NCI-H345 treated with DMSO at 0.1 percent for 48 hours (cell line): Measurements from ENCODE around the gene TMEM273.

Experiments used
- DNase-seq: peaks from one replicate; lab custom pipeline; 2025; ENCODE audit not compliant: unreplicated experiment; lab: John Stamatoyannopoulos, UW

The TMEM273 gene

DNA sequence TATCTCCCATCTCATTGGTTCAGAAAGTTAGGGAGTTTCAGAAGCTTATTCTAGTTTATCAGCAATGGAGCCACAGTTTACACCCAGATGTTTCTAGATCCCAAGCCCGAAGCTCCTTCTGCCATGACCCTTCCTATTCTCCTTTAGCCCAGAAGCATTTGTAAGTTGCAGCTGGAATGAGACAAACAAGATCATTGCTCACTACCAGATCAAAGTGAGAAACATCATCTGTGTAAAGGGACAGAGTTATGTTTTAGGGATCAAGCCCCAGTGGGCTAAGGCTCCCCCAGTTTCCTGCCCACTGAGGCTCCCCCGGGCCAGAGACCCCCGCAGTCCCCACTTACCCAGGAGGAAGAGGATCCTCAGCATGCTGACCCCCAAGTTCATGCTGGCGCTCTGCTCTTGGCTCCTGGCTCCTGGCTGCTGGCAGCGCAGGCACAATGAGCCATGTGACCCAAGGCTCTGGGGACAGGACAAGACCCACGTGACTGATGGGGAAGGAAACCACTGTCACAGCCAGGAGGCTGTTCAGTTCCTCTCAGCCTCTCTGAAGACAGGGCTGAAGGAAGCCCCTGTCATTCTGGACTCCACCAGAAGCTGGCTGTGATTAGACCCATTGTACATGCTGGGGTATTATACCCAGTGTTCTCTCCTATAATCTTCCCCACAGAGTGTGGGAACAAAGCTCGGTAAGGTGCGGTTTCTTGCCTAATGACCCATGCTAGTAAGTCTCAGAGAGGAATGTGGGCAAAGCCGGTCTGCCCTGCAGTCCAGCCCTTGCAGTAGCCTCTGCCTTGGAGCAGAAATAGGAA lies at the start of gene TMEM273:
Gene TMEM273, minus strand, starts transcription at position 442 of the 812 bp plus-strand sequence. Its CDS starts 55 bp downstream, at position 387.
- no peak for DNase-seq

DNA sequence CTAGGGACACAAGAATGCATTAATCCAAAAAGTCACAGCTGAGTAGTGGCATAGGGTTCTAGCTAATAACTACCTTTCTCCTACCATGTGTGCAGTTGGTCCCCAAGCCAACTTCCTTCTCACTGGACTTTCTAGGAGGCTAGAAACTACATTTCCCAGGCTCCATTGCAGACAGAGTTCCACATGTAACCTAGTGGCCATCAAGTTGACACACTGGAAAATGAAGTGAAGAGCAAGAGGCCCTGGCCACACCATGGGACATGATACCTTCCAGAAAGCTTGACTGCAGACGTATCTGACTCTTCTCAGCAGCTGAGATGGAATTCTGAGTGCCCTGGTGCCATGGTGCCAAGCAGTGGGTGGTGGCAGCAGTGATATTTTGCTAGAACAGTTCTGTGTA lies 49.8 kb upstream of the TMEM273 start:
- no peak for DNase-seq

GRCh38 chr10:49235392-49235791 lies 47.2 kb upstream of the TMEM273 start:
- no peak for DNase-seq

GRCh38 chr10:49231086-49231820 lies 43.1 kb upstream of the TMEM273 start:
- DNase-seq: no peak

DNA sequence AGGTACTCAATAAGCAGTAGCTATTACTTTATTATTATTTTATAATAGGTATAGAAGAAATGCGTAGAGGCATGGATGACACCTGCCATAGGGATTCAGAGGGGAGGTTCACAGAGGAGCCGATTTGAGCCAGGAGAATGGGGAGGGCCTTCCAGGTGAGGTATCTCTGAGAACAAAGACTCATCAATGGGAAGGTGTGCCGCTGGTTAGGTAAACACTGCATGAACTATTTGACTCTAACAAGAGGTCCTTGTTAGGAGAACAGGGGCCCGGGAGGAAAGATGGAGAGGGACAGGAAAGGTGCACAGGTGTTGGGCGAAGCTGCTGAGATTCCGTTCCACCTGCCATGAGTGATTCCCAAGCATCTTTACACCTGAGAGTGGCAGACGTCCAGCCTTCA lies 41.8 kb upstream of the TMEM273 start:
- peak; percentile 55 for DNase-seq

DNA sequence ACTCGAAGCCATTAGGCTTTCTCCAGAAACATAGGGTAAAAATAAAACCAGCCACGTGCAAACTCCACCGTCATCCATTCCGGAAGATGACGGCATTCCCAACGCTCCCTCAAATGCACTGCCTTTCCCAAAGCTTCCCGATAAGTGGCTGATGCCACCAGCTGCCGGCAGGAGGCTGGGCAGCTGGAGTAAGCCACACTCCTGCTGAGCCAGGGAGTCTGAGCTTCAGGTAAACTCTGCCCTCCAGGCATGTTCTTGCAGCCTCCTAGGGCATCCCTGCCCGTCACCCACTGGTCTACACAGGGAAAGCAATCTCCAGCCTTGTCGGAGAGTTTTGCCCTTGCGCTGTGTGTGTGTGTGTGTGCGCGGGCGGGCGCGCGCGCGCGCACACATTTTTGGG lies 40.5 kb upstream of the TMEM273 start:
- no peak for DNase-seq

DNA sequence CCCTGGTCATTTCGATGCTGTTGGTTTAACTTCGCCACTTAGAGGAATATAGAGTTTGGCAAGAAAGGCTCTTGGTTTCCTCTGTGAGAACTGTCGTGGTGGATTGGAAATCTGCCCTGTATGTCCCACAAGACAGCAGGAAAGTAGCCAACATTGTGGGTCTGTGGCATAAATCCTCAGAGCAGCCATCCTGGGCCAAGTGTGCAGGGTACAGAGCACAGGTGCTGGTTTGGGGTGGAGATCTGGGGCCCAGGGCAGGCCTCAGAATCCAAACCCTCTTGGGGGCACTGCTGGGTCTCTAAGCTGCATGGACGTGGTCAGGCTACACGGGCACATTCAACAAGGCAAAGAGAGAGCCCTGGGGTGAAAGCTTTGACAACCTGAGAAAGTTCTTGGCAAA lies 39.2 kb upstream of the TMEM273 start:
- no peak for DNase-seq

DNA sequence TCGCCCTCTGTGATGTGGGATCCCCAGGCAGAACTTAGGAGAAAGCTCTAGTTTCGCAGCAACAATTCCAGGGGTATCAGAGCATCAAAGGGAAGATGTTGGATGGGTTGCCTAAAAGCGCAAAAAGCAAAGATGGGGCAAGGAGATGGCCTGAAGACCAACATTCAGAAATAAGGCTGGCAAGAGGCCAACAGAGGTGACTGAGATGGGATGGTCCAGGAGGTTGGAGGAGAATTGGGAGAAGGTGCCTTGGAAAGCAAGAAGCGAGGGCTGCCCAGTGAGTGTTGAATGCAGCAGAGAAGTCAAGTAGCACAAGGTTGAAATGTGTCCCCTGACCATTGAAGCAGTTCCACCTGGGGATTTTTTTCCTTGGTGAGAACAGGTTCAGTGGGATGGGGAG lies 38.4 kb upstream of the TMEM273 start:
- DNase-seq: no peak

- no peak for DNase-seq
These were observed 37.2 kb upstream of the TMEM273 start for GRCh38 chr10:49225218-49225876.

DNA sequence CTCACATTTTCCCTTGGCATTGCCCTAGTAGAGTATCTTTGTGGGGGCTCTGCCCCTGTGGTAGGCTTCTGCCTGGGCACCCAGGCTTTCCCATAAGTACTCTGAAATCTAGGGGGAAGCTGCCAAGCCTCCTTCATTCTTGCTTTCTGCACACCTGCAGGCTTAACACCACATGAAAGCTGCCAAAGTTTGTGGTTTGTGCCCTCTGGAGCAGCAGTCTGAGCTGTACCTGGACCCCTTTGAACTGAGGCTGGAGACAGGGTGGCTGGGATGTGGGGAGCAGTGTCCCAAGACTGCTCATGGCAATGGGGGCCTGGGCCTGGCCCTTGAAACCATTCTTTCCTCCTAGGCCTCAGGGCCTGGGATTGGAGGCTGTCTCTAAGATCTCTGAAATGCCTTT lies 35.0 kb upstream of the TMEM273 start:
- no peak for DNase-seq

- no peak for DNase-seq
These were observed 34.0 kb upstream of the TMEM273 start for GRCh38 chr10:49222170-49222569.

DNA sequence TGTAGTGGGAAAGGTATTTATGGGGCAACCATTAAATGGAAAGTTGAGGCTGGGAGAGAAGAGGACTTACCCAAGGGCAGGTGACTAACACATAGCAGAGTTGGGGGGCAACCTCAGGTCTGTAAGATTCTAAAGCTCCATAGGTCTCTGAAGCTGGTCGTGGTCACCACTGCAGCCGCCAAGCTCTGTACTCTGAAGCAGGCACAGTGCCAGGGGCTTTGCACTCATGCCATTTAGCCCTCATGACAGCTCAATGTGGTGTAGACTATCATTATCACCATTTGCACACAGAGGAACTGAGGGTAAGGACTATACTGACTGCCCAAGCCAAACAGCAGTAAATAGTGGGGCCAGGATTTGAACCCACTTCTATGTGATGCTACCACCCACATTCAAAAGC lies 32.5 kb upstream of the TMEM273 start:
- DNase-seq: no peak

DNA sequence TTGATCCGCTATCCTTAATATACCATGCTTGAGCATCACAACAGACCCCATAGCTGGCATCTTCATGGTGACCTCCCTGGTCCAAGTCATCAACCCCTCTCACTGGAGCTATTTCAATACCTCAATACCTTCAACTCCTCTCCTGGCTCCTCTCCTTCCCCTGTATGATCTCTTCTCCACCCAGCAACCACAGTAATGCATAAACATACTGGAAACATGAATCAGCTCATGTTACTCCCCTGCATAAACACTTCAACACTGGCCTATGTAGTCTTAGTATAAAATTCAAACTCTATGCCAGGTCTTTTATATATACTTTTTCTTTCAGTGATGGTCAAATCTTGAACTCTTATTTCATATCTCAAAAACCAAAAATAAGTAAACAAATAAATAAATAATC lies 31.8 kb upstream of the TMEM273 start:
- DNase-seq: no peak

GRCh38 chr10:49219248-49219647 lies 31.1 kb upstream of the TMEM273 start:
- DNase-seq: no peak

DNA sequence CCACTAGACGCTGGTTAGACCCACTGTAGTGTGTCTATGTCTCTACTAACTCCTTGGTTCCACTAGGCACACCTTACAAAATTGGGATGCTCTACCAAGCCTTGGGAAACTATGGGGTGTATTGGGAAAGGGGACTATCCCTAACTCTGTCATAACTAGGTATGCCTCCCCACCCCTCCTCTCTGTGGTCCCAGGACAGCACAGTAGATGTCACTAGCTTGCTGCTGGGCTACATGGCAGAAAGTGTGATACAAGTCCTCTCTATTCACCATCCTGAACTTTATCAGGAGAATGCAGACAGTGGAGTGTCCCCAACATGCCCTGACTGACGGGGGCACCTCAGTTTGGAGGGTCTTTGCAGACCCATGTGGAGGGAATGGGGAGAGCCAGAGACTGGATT lies 30.3 kb upstream of the TMEM273 start:
- DNase-seq: no peak

- DNase-seq: no peak
These were observed 29.5 kb upstream of the TMEM273 start for GRCh38 chr10:49217645-49218044.

GRCh38 chr10:49213211-49213610 lies 25.0 kb upstream of the TMEM273 start:
- no peak for DNase-seq

- DNase-seq: no peak
These were observed 24.6 kb upstream of the TMEM273 start for GRCh38 chr10:49212783-49213182.

GRCh38 chr10:49212076-49212475 lies 23.9 kb upstream of the TMEM273 start:
- DNase-seq: no peak

DNA sequence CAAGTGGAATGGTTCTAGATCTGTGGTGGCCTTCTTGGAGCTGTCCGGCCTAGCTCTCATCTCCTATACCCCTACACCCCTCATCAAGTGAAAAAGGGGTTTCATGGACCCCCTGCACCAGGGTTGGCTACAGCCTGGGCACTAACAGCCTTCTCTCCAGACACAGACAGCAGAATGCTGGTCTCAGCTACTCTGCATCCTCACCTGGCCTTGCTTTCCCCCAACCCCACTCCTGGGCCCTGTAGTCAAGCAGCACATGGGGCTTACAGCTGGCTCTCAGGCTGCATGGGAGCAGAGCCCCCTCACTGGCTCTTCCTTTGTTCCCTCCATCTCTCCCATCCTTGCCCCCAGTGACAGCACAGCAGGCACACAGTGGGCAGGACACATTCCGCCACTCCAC lies 20.8 kb upstream of the TMEM273 start:
- no peak for DNase-seq

- DNase-seq: peak; percentile 17
These were observed 19.8 kb upstream of the TMEM273 start for GRCh38 chr10:49207936-49208487.

- no peak for DNase-seq
These were observed 18.9 kb upstream of the TMEM273 start for GRCh38 chr10:49207113-49207512.
